ENCODE data around the gene PRSS16.

Gene PRSS16

DNA sequence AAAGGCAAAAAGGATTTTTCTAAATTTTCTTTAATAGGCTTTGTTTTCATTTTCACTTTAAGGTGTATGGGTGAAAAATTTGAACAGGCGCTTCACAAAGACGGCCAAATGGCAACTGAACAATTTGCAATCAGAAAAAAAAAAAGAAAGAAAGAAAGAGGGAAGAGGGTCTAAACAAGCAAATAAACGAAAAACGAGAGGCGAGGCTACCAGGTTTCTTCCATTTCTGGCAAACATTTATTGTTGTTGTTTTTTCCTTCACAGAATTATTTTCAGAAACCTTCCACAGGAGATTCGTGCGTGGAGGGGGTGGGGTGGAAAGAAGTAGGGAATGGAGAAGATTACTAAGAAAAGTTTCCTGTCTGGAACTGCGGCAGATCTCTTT is 40.2 kb downstream of the PRSS16 start:
- no peak for TF ChIP-seq POLR2A (IDR thresholded peaks at IDR 0.05; ENCODE audit: low read depth, low read length)
- DNase-seq (ENCODE audit: insufficient read length, low spot score) (no peak), FAIRE-seq (no peak)

DNA sequence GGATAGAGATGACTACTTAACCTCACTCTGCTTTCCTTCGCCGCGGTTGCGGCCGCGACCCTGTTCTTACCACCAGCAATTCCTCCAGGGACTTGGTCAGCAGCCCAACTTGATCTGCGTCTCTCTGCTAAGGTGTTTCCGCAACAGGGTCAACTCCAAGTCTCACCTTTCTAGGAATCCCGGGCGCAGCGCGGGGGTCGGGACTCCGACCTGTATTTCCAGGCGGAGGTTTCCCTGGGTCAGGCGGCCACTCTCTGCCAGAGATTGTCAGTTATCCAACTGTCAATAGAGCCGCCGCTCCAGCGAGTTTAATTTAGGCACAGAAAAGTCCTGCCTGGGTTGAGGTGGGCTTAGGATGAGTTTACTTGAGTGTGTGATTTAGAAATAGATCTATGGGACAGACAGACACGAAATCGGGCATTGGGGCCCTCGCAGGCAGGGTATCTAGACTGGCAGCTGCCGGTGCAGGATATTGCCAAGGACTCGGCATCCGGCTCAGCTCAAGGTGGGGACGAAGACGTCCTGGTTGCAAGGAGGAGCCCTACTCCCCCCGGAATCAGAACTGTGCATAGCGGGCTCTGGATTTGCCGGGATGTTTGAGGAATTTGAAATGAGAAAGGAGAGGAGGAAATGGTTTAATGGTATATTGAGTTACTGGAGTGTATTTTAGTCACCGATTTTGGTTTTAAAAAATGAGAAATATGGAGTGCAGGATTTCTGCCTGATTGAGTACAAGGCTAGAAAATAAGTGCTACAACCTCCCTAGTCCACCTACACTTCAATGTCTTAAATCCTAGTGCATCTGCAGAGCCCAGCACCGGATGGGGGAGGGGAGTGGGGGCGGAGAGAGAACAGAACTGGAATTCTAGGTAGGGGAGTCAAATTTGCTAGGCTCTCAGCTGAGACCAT is 40.9 kb downstream of the PRSS16 start:
- no peak for TF ChIP-seq POLR2A (IDR thresholded peaks at IDR 0.05; ENCODE audit: low read depth, low read length)
- DNase-seq (ENCODE audit: insufficient read length, low spot score): no peak

DNA sequence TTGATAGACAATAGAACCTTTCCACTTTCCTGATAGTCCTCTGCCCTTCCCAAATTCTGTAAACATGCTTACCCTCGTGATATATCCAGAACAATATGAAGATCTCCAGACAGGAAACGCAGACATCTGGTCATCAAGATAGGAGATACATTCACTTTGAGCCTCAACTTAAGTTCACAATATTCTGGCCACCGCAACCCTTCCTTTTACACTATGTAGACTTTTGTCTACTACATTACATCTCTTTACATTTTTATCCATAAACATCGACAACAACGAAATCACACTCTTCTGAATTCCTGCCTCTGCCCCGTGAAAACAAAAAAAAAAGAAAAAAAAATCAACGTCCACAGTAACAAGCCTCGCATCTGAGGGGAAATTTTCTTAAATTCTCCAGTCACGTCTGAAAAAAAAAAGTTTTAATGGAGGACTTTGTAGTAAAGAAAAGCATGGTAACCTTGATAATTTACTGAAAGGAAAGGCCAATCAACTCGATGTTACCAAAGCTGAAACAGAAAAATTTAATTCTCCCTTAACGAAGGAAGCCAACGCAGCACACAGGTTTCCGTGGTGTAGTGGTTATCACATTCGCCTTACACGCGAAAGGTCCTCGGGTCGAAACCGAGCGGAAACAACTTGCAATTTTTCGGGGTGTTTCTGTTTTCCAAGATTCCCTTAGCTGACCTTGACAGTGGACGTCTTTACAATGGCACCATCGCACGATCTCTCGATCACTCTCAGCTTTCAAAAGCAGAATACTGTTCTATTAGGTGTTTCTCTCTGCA is 42.8 kb downstream of the PRSS16 start:
- TF ChIP-seq POLR2A (IDR thresholded peaks at IDR 0.05; ENCODE audit: low read depth, low read length): no peak
- FAIRE-seq: no peak
- DNase-seq (ENCODE audit: insufficient read length, low spot score): no peak

More for the DNA sequence above, 40.9 kb downstream of the PRSS16 start:
- FAIRE-seq: no peak

DNA sequence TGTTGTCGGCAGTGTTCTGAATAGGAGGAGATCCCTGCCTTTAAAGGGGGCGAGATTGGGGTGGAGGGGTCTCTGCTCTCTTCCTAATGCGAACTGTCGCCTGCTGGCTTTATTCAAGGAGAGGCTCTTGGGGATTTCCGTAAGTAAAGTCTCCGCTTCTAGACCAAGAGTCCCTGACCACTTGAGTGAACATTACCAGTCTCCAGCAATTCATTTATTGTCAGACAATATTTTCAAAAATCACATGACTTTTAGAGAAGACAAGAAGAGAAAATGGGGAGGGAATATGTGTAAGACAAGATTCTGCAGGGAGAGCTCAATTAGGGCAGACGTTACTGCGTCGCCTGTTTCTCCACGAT is 43.3 kb downstream of the PRSS16 start:
- TF ChIP-seq POLR2A (IDR thresholded peaks at IDR 0.05; ENCODE audit: low read depth, low read length): no peak
- FAIRE-seq: no peak
- DNase-seq (ENCODE audit: insufficient read length, low spot score): no peak

DNA sequence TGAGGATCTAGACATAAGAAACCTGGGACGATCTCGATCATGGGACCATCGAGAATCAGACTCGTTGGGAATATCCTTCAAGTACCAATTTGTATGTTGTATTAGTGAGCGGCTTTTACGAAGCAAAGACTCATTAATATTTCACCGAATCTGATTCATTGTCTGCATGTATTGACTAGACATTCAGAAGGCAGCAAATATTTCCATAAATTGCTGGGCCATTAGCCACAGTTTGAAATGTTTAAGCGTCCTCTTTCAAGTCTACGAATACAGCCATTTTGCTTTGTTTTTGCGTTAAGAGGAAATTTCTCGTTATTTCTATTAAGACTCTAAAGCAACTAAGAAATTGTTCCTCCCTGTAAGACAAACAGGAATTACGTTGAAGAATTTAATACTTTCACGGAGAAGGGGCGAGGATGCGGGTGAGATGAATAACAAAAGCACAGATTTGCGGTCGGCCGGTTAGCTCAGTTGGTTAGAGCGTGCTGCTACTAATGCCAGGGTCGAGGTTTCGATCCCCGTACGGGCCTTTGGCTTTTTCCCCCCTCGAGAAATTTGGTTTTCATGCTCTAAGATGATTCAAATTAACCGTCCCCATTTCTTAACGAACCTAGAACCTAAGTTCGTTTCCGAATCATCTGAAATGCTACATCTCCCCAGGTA is 46.1 kb downstream of the PRSS16 start:
- FAIRE-seq: no peak
- no peak for DNase-seq (ENCODE audit: insufficient read length, low spot score)

DNA sequence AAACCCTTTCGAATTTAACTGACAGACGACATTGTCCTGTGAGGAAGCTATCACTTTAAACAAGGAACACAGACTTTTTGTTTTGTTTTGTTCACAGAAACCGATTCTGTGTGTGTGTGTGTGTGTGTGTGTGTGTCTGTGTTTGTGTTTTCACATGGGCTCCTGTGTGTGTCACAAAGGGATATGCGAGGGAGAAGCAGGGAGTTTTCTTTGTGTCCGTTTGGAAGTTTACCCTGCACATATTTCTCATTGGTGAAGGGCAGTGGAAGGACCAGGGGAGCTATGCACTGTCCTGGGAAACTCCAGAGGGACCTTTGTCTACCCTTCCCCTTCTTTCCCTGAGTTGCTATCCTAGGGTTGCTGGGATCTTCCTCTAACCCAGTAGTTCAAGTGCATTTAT is 46.9 kb downstream of the PRSS16 start:
- FAIRE-seq: peak; percentile 11
- no peak for TF ChIP-seq POLR2A (IDR thresholded peaks at IDR 0.05; ENCODE audit: low read depth, low read length)
- no peak for DNase-seq (ENCODE audit: insufficient read length, low spot score)

More for the DNA sequence above, 46.1 kb downstream of the PRSS16 start:
- TF ChIP-seq POLR2A (IDR thresholded peaks at IDR 0.05; ENCODE audit: low read depth, low read length): no peak

DNA sequence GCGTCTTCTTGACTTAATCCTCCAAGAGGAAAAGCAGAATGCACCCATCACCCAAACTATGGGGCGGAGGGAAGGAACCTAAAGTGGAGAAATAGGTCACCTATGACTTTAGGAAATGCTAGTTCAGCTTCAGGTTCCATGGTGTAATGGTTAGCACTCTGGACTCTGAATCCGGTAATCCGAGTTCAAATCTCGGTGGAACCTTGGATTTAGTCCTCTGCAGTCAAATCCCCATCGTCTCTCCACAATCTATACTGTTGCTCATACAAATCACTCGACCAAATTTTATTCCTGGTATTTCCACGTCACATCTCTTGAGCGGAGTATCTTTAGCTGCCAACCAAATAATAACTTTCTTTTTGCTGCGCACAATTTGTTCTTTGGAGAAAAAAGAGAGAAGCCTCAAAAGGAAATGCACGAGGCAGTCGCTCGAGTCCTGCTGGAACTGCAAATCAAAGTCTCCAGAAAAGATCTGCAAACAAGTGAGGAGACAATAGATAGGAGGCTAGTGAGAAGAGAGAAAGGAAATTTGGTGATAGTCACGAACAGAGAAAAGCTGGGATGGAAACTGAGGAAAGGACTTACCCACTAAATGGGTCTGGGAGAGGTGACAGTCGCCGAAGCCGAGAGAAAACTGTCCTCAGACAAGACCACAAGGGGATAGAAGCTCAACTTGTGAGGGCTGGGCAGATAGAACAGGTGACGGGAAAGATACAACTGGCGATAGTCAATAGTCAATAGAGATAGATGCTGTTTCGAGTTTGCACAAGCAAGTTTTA is 48.0 kb downstream of the PRSS16 start:
- no peak for TF ChIP-seq POLR2A (IDR thresholded peaks at IDR 0.05; ENCODE audit: low read depth, low read length)
- DNase-seq (ENCODE audit: insufficient read length, low spot score) (no peak), FAIRE-seq (peak; percentile 66)

DNA sequence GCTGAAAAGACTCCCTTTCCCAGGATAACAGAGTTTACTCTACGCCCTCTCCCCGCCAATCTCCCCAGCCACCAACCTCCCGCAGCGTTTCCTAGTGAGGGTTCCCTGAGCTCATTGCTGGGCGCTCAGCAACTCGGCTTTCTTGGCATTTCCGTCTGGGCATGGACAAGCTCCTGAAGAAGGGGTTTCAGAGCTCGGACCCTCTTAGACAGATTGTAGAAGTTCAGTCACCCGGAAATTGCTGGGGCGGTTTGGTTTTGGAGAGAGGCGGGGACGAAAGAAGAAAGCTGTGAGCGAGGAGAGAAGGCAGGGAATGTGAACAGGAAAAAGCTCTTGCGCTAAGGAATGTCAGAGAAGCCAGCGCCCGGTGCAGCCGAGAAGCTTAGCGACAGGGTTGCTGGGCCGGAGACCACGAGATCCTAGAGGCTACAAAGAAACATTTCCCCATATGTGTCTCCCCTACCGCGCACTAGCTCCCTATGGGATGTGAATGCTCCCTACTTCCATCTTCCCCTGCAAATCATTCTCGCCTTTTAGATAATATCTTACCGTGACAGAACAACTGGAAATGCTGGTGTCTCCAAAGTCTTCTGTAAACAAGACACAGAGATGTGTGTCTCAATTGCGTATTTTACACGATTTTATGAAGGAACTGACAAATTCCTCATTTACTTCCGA is 48.7 kb downstream of the PRSS16 start:
- TF ChIP-seq POLR2A (IDR thresholded peaks at IDR 0.05; ENCODE audit: low read depth, low read length): no peak
- FAIRE-seq (no peak), DNase-seq (ENCODE audit: insufficient read length, low spot score) (no peak)

DNA sequence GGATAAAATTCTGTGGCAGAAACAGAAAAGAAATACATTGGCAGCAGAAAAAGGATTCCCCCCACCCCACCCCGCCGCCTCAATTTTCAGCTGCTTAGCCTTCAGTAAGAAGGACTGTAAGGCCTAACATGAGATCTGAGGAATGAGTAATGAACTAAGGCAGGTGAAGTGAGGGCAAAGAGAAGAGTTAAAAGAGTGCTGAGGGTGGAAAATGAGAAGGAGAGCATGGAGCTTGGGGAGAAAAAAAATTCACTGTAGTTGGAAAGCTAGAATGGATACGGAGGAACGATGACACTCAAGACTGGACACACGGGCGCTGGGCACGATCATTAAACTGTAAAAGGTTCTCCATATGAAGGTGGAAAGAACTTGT is 50.0 kb downstream of the PRSS16 start:
- TF ChIP-seq POLR2A (IDR thresholded peaks at IDR 0.05; ENCODE audit: low read depth, low read length): no peak
- no peak for DNase-seq (ENCODE audit: insufficient read length, low spot score)
- FAIRE-seq: no peak

DNA sequence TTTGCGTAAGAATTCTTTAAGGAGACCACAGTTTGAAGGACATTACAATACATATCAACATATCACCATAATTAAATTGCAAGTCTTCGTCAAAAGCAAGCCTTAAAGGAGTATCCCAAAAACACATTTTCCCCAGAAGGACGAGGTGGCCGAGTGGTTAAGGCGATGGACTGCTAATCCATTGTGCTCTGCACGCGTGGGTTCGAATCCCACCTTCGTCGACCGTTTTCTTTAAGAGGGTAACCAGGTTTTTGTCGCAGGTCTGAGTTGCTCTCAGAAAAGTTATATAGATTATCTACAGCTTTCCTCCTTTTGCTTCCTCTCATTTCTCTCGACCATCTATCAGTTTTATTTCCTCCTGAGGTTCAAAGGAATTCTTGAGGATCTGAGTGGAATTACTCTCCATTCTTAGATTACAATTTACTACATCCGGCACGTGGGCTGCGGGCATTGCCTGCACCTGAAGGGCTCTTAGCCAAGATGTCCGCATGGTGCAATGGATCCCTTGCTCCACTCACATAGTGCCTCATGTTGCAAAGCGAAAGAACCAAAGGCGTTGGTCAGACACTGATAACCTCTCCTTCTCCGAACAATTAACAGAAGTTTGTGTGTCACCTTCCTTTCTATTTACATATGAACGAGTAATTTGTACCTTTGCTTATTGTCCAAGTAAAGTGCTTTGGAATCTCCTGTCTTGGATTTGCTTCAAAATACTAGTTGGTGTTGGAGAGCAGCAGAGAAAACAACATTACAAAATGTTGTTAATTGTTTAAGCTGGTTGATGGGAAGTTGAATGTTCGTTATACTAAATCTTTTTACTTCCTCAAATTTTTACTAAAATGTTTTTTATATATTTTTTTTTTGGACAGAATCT is 50.6 kb downstream of the PRSS16 start:
- no peak for FAIRE-seq
- TF ChIP-seq POLR2A (IDR thresholded peaks at IDR 0.05; ENCODE audit: low read depth, low read length): no peak
- no peak for DNase-seq (ENCODE audit: insufficient read length, low spot score)

DNA sequence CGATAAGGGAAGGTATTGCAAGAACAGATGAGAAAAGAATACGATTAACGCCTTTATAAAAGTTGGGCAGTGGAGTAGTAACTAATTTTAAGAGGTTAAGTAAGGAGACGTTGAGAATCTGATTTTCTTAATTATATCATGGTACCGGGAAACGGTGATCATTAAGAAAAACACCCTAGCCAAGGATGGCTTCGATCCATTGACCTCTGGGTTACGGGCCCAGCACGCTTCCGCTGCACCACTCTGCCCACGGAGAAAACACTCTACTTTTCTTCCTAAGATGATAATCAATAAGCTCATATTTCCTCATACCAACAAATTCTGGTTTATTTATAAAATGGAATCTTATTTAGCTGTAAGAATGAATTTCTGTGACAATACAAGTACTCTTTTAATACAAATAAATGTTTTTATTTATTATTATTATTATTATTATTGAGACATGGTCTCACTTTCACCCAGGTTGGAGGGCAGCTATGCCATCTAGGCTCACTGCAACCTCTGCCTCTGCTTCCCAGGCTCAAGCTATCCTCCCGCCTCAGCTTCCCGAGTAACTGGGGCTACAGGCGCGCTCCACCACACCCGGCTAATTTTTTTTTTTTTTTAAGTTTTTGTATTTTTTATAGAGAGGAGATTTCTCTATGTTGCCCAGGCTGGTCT is 56.2 kb downstream of the PRSS16 start:
- FAIRE-seq (no peak), DNase-seq (ENCODE audit: insufficient read length, low spot score) (no peak)
- no peak for TF ChIP-seq POLR2A (IDR thresholded peaks at IDR 0.05; ENCODE audit: low read depth, low read length)
